ENCODE data around the gene PADI4.

Gene PADI4

DNA sequence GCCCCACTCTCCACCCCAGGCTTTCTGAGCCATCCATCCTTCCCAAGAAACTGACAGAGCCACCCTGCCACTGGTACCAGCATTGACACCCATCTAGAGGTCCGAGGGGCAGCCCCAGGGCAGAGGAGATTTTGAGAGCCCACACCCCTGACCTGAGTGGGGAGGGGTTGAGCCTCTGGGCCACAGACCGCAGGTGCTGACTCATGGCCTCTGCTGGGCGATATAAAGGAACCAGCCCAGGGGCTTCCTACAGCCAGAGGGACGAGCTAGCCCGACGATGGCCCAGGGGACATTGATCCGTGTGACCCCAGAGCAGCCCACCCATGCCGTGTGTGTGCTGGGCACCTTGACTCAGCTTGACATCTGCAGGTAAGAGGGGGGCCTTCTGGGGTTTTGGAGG, at the start of gene PADI4:
PADI4 (plus strand) TSS at position 252 of the 400 bp plus-strand sequence; CDS start at position 278, 26 bp downstream.
- DNase-seq, result no peak

DNA sequence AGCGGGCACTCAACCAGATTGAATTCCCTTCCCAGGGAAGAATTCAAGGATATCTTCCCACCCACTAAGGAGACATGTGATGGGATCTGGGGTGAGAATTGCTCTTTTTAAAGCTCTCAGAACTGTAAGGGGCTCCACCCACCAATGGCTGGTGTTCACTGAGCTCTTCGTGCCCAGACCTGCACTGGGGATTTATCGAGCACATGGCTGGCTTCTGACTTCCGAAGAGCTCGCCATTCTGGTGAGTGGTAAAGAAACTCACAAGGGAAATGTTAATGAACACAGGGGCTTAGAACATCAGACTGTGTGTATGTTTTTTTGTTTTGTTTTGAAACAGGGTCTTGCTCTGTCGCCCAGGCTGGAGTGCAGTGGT, 49.3 kb upstream of the PADI4 start:
- DNase-seq, result peak; percentile 72

DNA sequence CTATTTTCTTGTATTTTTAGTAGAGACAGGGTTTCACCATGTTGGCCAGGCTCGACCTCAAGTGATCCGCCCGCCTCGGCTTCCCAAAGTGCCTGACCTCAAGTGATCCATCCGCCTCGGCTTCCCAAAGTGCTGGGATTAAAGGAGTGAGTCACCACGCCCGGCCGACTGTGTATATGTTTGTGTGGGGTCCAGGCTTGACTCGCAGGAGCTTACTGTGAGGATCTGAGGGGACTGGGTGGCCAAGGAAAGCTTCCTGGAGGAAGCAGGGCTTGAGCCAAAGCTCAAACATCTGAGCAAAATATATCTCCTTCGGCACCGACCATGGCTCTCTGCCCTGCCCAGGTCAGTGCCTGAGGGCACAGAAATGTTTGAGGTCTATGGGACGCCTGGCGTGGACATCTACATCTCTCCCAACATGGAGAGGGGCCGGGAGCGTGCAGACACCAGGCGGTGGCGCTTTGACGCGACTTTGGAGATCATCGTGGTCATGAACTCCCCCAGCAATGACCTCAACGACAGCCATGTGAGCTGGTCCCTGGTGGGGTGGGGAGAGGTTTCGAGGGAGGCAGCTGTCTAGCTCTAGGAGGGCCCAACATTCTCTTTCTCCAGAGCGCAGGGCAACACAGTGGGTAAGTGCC, 48.6 kb upstream of the PADI4 start:
- DNase-seq, result no peak

GRCh38 chr1:17260264-17260663, 47.7 kb upstream of the PADI4 start:
- DNase-seq, result no peak

GRCh38 chr1:17260738-17261137, 47.3 kb upstream of the PADI4 start:
- DNase-seq, result no peak

- DNase-seq, result no peak
Observed at GRCh38 chr1:17263936-17264335, 44.1 kb upstream of the PADI4 start.

DNA sequence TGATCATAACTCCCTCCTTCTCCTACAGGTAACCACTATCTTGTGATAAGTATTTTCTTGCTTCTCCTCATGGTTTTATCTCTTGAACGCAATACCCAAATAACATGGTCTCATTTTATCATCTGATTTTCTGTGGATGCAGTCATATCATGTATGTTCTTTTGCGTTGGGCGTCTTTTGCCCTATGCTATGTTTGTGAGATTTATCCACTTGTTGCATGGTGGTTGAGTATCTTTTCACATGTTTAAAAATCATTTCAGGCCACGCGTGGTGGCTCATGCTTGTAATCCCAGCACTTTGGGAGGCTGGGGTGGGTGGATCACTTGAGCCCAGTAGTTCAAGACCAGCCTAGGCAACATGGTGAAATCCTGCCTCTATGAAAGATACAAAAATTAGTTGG, 43.5 kb upstream of the PADI4 start:
- DNase-seq, result no peak

DNA sequence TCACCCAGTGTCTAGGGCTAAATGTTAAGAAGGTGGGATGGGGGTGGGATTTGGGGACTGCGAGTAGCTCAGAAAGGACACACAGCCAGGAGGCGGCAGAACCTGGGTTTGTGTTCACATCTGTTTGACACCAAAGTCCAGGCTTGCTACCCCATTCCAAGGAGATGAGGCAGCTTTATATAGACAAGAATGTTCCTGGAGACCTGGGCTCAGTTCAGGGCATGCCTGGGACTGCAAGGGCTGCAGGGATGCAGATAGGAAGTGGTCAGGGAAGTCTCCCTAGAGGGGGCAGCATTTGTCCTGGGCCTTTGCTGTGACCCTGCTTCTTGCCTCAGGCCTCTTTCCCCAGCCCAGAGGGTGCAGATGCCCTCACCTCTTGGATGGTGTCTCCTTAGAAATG, 42.8 kb upstream of the PADI4 start:
- DNase-seq, result no peak

GRCh38 chr1:17265950-17266349, 42.0 kb upstream of the PADI4 start:
- DNase-seq, result no peak

DNA sequence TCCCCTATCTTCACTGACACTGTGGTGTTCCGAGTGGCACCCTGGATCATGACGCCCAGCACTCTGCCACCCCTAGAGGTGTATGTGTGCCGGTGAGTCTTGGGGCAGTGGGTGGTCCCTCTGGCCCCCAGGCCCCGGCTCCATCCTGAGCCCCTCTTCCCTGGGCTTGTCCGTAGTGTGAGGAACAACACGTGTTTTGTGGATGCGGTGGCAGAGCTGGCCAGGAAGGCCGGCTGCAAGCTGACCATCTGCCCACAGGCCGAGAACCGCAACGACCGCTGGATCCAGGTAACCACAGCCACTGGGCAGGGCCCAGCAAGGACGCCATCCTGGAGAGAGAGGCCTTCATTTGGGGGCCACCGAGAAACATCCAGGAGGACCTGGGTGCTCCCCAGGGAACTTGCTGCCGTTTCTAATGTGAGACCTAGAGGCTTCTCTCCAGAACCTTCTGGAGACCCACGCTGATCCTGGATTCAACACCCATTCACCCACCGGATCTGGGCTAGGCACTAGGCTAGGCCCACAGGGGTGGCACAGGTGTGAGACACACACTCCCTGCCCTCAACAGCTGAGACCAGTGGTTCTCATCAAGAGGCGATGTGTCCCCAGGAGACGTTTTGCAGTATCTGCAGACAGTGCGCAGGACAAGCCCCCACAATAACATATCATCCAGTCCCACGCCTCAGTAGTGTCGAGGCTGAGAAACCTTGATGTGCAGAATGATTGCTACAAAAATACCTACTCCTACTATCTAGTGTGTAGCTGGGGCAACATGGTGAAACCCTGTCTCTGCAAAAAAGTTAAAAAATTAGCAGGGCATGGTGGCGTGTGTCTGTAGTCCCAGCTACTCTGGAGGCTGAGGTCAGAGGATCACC, 36.9 kb upstream of the PADI4 start:
- DNase-seq, result no peak

- DNase-seq, result no peak
Observed at GRCh38 chr1:17272066-17272465, 35.9 kb upstream of the PADI4 start.

DNA sequence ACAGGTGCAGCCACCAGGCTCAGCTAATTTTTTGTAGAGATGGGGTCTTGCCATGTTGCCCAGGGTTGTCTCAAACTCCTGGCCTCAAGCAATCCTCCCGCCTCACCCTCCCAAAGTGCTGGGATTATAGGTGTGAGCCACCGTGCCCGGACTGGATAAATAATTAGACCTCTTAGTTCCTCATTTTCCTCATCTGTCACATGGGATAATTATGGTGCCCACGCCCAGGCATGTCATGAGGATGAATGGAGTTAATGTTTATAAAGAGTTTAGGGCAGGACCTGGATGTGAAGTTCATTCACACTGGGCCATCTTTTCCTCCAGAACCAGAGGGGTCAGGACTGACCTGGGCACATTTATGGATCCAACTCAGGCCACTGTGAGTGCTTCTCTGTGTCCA, 35.4 kb upstream of the PADI4 start:
- no peak for DNase-seq

DNA sequence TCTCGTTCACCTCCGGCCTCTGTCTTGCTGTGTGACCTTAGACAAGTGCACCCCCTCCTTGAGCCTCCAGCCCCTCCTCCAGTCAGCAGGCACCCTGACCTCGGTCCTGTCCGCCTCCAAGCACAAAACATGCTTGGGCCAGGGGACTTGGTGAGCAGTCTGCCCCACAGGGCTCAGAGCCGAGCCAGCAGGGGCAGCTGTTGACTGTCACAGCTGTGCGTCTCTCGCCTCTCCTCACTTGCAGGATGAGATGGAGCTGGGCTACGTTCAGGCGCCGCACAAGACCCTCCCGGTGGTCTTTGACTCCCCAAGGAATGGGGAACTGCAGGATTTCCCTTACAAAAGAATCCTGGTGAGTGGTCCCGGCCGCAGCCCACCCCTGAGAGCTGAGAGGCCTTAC, 34.9 kb upstream of the PADI4 start:
- no peak for DNase-seq

GRCh38 chr1:17274186-17275170, 33.5 kb upstream of the PADI4 start:
- DNase-seq, result no peak

GRCh38 chr1:17276568-17276967, 31.4 kb upstream of the PADI4 start:
- peak; percentile 51 for DNase-seq

DNA sequence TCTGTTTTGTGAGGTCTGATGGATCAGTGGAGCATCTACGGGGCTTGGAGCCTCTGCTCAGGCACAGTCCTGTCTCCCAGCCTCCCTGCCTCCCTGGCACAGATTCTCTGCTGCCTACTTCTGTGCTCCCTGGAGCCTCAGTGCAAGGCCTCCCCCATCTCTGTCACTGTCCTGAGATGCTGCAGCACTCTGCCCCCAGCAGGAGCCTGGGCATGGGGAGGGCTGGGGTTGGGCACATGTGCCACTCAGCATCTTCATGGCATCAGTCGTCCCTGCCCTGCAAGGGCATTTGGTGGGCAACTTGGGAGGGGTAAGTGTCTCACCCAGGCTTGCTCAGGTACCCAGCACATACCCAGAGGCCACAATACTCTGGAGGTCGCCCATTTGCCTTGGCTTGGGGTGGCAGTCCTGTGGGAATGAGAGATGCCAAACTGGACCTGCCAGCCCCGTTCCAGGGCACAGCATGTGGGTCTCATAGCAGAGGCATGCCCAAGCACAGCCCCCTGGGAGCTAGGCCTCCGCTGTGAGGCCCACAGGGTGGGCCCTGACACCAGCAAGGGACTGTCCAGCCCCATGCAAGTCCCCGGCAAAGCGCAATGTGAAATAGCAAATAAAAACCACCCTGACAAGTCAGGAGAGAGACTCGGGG, 30.4 kb upstream of the PADI4 start:
- no peak for DNase-seq

- no peak for DNase-seq
Observed at GRCh38 chr1:17278996-17279830, 28.8 kb upstream of the PADI4 start.

- no peak for DNase-seq
Observed at GRCh38 chr1:17280436-17280835, 27.6 kb upstream of the PADI4 start.

DNA sequence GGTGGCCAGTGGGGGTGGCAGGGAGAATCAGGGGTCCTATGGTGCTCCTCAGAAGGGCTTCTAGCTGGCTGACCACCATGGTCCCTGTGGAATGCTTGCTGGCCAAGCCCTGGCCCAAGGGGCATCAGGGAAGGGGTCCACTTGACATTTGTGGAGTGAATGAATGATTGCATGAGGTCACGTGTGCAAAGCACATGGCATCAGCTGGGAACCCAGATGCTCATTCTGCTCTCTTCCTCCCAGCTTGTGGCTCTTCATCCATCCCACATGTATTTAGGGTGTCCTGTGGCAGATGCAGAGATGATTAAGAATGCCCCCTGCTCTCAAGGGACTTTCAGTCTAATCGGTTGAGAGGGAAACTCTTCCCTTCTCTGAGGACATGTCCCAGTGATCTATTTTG, 27.1 kb upstream of the PADI4 start:
- no peak for DNase-seq

- no peak for DNase-seq
Observed at GRCh38 chr1:17281775-17282181, 26.2 kb upstream of the PADI4 start.

DNA sequence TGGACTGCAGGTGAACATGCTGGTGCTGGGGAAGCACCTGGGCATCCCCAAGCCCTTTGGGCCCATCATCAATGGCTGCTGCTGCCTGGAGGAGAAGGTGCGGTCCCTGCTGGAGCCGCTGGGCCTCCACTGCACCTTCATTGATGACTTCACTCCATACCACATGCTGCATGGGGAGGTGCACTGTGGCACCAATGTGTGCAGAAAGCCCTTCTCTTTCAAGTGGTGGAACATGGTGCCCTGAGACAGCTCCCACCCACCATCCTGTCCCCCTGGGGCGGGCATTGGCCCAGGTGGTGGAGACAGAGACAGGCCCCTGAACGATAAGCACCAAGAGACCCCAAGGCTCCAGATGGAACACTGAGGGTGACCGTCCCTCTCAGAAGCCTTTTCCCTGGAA, 25.2 kb upstream of the PADI4 start:
- no peak for DNase-seq

DNA sequence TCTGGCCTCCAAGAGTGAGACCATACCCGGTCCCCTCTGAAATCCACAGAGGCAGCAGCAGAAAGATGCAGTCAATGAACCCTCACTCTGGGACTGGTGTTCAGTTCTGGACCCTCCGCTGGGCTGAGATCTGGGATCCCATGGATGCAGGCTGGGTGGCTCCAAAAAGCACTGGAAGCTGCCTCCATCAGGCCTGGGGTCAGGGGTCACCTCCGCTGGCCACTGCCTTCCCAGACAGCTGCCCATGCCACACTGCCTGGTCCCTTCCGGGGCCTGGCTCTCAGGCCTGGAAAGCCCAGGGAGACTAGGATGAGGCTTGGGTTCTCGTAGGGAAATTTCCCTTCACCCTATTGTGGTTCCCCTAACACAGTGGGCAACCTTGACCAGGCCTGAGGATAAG, 21.4 kb upstream of the PADI4 start:
- DNase-seq, result no peak

Measured in NCI-H2171 treated with DMSO at 0.1 percent for 48 hours (cell line).